ENCODE measurements around the gene GNG10. TPM values are rescaled to one million over a fixed set of nuclear protein-coding genes. Genes with fewer than 3 reads are reported as not detected.

GNG10 gene
- total and polyA plus RNA-seq, 9 of the 15 experiments (the other 6 are each of a cell fraction or from before 2014, with no cell fraction given) = 13.1 to 37.8 (median 28.4) TPM

GRCh38 chr9:111712369-111712768 is 51.0 kb downstream of the GNG10 start:
- Histone ChIP-seq H3K4me2 (ENCODE audit: insufficient read depth, low read length) (no peak overlapping the region), H3K27ac (ENCODE audit: extremely low read depth, low read depth, low read length) (no peak overlapping the region), H3K9me1 (ENCODE audit: control insufficient read depth, insufficient read depth, low read length) (no peaks in the 10 kb centered on the region), H2AFZ (ENCODE audit: low read depth, low read length) (no peak overlapping the region), H3K4me1 (replicated peaks in 1 of 2; ENCODE audit: control insufficient read depth in 2 of 2, insufficient read depth in 2 of 2, low read length in 2 of 2) (no peaks in the 10 kb centered on the region), H3K79me2 (ENCODE audit: control insufficient read depth, insufficient read depth, low read length) (no peaks in the 10 kb centered on the region), H3K36me3 (ENCODE audit: control insufficient read depth, insufficient read depth, low read length) (no peaks in the 10 kb centered on the region), H3K4me3 (no peak overlapping the region), H3K9me3 (replicated peaks; ENCODE audit: control insufficient read depth, insufficient read depth, low read depth, low read length) (no peaks in the 10 kb centered on the region), H4K20me1 (replicated peaks; ENCODE audit: control insufficient read depth, insufficient read depth, low read length) (no peaks in the 10 kb centered on the region), H3K27me3 (ENCODE audit: control insufficient read depth in 2 of 2, insufficient read depth in 2 of 2, low read length in 2 of 2) (no peaks in the 10 kb centered on the region), H3K9ac (ENCODE audit: insufficient read depth in 1 of 2, low read depth in 2 of 2, low read length in 2 of 2) (no peak overlapping the region)
- 37% methylated on average over 3 of the region's 3 CpGs for WGBS (ENCODE audit: insufficient coverage, low coverage, missing lambda C conversion rate)
- no peak for ATAC-seq
- ChIA-PET CTCF (ENCODE audit: low intra/inter-chr PET ratio) (no interaction called here), POLR2A (no interaction called here)
- no peak for DNase-seq (ENCODE audit: extremely low read depth in 1 of 4, low spot score in 3 of 4)
- in situ Hi-C loops (cut with MboI) = no loop called here
- BruUV-seq (replicated peaks) = no TSS peak
- intact Hi-C loops (cut with micrococcal nuclease) = no loop called here
- FAIRE-seq = no peak
- TF ChIP-seq MEF2A (IDR thresholded peaks at IDR 0.05; ENCODE audit: control insufficient read depth, low read depth, low read length) (no peak), ZKSCAN1 (IDR thresholded peaks at IDR 0.05; ENCODE audit: low read depth, low read length) (no peak), CTCF (IDR thresholded peaks at IDR 0.05 in 2 of 3, conservative IDR thresholded peaks at IDR 0.05 in 1 of 3; ENCODE audit: insufficient read depth in 2 of 3, low read depth in 1 of 3, low read length in 3 of 3) (no peak), ZNF324 (CRISPR knock-in tag; IDR thresholded peaks at IDR 0.05) (no peak), CTCFL (IDR thresholded peaks at IDR 0.05; ENCODE audit: borderline replicate concordance, insufficient read depth, low read depth, low read length, poor library complexity, severe bottlenecking) (no peak), ZNF41 (CRISPR knock-in tag; conservative IDR thresholded peaks at IDR 0.05) (no peak), SIX5 (IDR thresholded peaks at IDR 0.05; ENCODE audit: borderline replicate concordance in 1 of 2, insufficient read depth in 1 of 2, low read depth in 1 of 2, low read length in 2 of 2) (no peak), MEF2D (tag; conservative IDR thresholded peaks at IDR 0.05; ENCODE audit: low read depth) (no peak), CC2D1A (IDR thresholded peaks at IDR 0.05) (no peak), ZBTB34 (CRISPR knock-in tag; IDR thresholded peaks at IDR 0.05) (no peak), GTF3C2 (IDR thresholded peaks at IDR 0.05; ENCODE audit: borderline replicate concordance, extremely low read depth, insufficient read length) (no peak), ZNF354B (CRISPR knock-in tag; IDR thresholded peaks at IDR 0.05) (no peak), RAD51 (IDR thresholded peaks at IDR 0.05; ENCODE audit: borderline replicate concordance, low read depth) (no peak), XRCC3 (IDR thresholded peaks at IDR 0.05) (no peak), PTBP1 (IDR thresholded peaks at IDR 0.05; ENCODE audit: low read depth, low read length) (no peak)

All from K562 (cell line).